OCI-LY7 (cell line): ENCODE measurements around the gene SCN4A. TPM values are rescaled to one million over a fixed set of nuclear protein-coding genes. Genes with fewer than 3 reads are reported as not detected.

Source experiments
- BruUV-seq: library from RNA; stranded (reverse); fragments of 400-500 nt; replicated peaks from 2 replicates; lab custom pipeline; 2021; lab: Mats Ljungman, UMichigan
- CTCF ChIA-PET: fragments of 300-600 bp; sonication (Branson Sonifier 250); formaldehyde crosslinking; loops from one replicate; lab custom pipeline; 2022; ENCODE audit warnings: antibody characterized with exemption; ENCODE audit not compliant: unreplicated experiment; lab: Charles Lee
- POLR2A ChIA-PET: fragments of 300-600 bp; sonication (Branson Sonifier 250); formaldehyde crosslinking; loops from one replicate; lab custom pipeline; 2022; ENCODE audit warnings: antibody characterized with exemption; lab: Charles Lee
- DNase-seq: peaks from one replicate; pipeline ENCODE4 v3.0.0-alpha.2; 2015; ENCODE audit warnings: low spot score
- H2AFZ ChIP-seq: fragments of 200-600 bp; sonication (generic), shearing (Covaris generic); 2 replicates; pipeline ENCODE4 v1.6.1; 2014; ENCODE audit warnings: mild to moderate bottlenecking, antibody characterized with exemption, low read length, moderate library complexity
- H3K27ac ChIP-seq: fragments of 200-600 bp; sonication (generic); 2 replicates; pipeline ENCODE4 v1.5.1; 2014; ENCODE audit warnings: mixed run types, low read depth, mild to moderate bottlenecking, moderate library complexity, low read length, inconsistent platforms; ENCODE audit not compliant: poor library complexity, severe bottlenecking
- H3K36me3 ChIP-seq: fragments of 200-600 bp; sonication (generic); 2 replicates; pipeline ENCODE4 v1.6.1; 2014; ENCODE audit warnings: mild to moderate bottlenecking, antibody characterized with exemption, low read length, moderate library complexity, mixed read lengths; ENCODE audit not compliant: insufficient read depth
- H3K4me1 ChIP-seq: fragments of 200-600 bp; sonication (generic); 2 replicates; pipeline ENCODE4 v1.5.1; 2014; ENCODE audit warnings: mild to moderate bottlenecking, low read length; ENCODE audit not compliant: insufficient read depth, poor library complexity, severe bottlenecking
- H3K4me2 ChIP-seq: fragments of 200-600 bp; sonication (generic); 2 replicates; pipeline ENCODE4 v1.6.1; 2014; ENCODE audit warnings: mild to moderate bottlenecking, low read length
- H3K4me3 ChIP-seq: fragments of 200-600 bp; sonication (generic); 2 replicates; pipeline ENCODE4 v1.5.1; 2014; ENCODE audit warnings: mild to moderate bottlenecking, low read depth, low read length; ENCODE audit not compliant: poor library complexity, severe bottlenecking
- H3K79me2 ChIP-seq: fragments of 200-600 bp; sonication (generic); 2 replicates; pipeline ENCODE4 v1.6.1; 2016; ENCODE audit warnings: low read depth, mild to moderate bottlenecking, low read length, moderate library complexity, mixed read lengths; ENCODE audit not compliant: insufficient read depth
- H3K9me2 ChIP-seq: fragments of 200-600 bp; sonication (generic); 2 replicates; pipeline ENCODE4 v1.6.1; 2016; ENCODE audit warnings: mild to moderate bottlenecking, low read length, mixed read lengths; ENCODE audit not compliant: insufficient read depth
- H3K9me3 ChIP-seq: fragments of 200-600 bp; sonication (generic); 2 replicates; pipeline ENCODE4 v1.6.1; 2014; ENCODE audit warnings: mild to moderate bottlenecking, mixed run types, low read length, mixed read lengths
- H4K20me1 ChIP-seq: fragments of 200-600 bp; sonication (generic); 2 replicates; pipeline ENCODE4 v1.6.1; 2014; ENCODE audit warnings: mild to moderate bottlenecking, antibody characterized with exemption, low read length, moderate library complexity, mixed read lengths; ENCODE audit not compliant: insufficient read depth
- CTCF ChIP-seq: fragments of 200-600 bp; sonication (generic); conservative IDR thresholded peaks from 2 replicates; pipeline ENCODE4 v1.5.1; 2014; ENCODE audit warnings: mild to moderate bottlenecking, antibody characterized with exemption, low read length, moderate library complexity, mixed read lengths
- EZH2phosphoT487 ChIP-seq: fragments of 200-600 bp; sonication (generic); IDR thresholded peaks from 2 replicates; pipeline ENCODE4 v1.6.1; 2018; ENCODE audit warnings: low read depth, borderline replicate concordance, mild to moderate bottlenecking, mixed run types, antibody characterized with exemption, low read length, moderate library complexity, mixed read lengths
- intact Hi-C: fragments of 100-400 bp; cut with micrococcal nuclease; formaldehyde crosslinking; loops from one replicate; pipeline ENCODE4 v1.10.0; 2022; ENCODE audit not compliant: unreplicated experiment
- total RNA-seq, 2 experiments: library from RNA; depleted of rRNA in 1 of 2; stranded (reverse); fragments of >200 nt in 1 of 2; shearing (Covaris generic) in 1 of 2; gene quantifications; 2 replicates each; pipeline ENCODE4 v1.2.3, GENCODE V29; 2014 to 2022

The SCN4A gene
- total RNA-seq, 2 experiments from 2014 or later = 6.4 to 9.0 TPM

GRCh38 chr17:63962298-63962744, 10.4 kb downstream of the SCN4A start:
- Histone ChIP-seq H3K79me2 (no peaks in the 10 kb centered on the region), H3K27ac (no peak overlapping the region), H4K20me1 (no peaks in the 10 kb centered on the region), H3K9me2 (no peaks in the 10 kb centered on the region), H2AFZ (no peak overlapping the region), H3K4me1 (peaks cover 21% of the 10 kb centered on the region), H3K4me3 (no peak overlapping the region), H3K36me3 (no peaks in the 10 kb centered on the region), H3K9me3 (no peaks in the 10 kb centered on the region), H3K4me2 (no peak overlapping the region)
- ChIA-PET POLR2A (interaction anchor here (0.7 to 1.6 kb wide), 5 partner anchors 18 to 518 kb away, joined by 3 to 7 read pairs (median 4); partner anchors contain the start of gene ICAM2), CTCF (interaction anchor here (0.6 to 1.6 kb wide), 8 partner anchors 12 to 238 kb away, joined by 4 to 9 read pairs (median 4); no protein-coding TSS in a partner anchor)
- intact Hi-C loops = no loop called here
- DNase-seq = no peak
- BruUV-seq = no TSS peak
- TF ChIP-seq EZH2phosphoT487 (no peak), CTCF (no peak)

- ChIA-PET CTCF (interaction anchor here (0.5 to 1.6 kb wide), 10 partner anchors 11 to 238 kb away, joined by 3 to 9 read pairs (median 4); no protein-coding TSS in a partner anchor), POLR2A (interaction anchor here (0.6 to 1.6 kb wide), 6 partner anchors 8 to 518 kb away, joined by 3 to 7 read pairs (median 4); partner anchors contain the start of gene ICAM2)
- TF ChIP-seq EZH2phosphoT487 (no peak), CTCF (no peak)
- no peaks in the 10 kb centered on the region for H3K79me2 ChIP-seq
- no TSS peak for BruUV-seq
- H3K36me3 ChIP-seq = no peaks in the 10 kb centered on the region
- H2AFZ ChIP-seq = peak overlapping the region; percentile 18; the same call in 1 of the 2 replicates
- H3K4me3 ChIP-seq = peak overlapping the region; percentile 60
- H4K20me1 ChIP-seq = no peaks in the 10 kb centered on the region
- H3K4me2 ChIP-seq = peak overlapping the region; percentile 78
- H3K9me2 ChIP-seq = no peaks in the 10 kb centered on the region
- no peak overlapping the region for H3K27ac ChIP-seq
- no peaks in the 10 kb centered on the region for H3K9me3 ChIP-seq
- intact Hi-C loops = no loop called here
- peak; percentile 94 for DNase-seq
- peaks cover 21% of the 10 kb centered on the region for H3K4me1 ChIP-seq
Observed at GRCh38 chr17:63961355-63962212, 11.1 kb downstream of the SCN4A start.

- POLR2A ChIA-PET = no interaction called here
- no peak for DNase-seq
- H3K4me2 ChIP-seq = peak overlapping the region; percentile 78
Observed at GRCh38 chr17:63960430-63960829, 12.3 kb downstream of the SCN4A start.

More at GRCh38 chr17:63960430-63960829, 12.3 kb downstream of the SCN4A start:
- H4K20me1 ChIP-seq = no peaks in the 10 kb centered on the region
- CTCF ChIA-PET = no interaction called here
- peaks cover 25% of the 10 kb centered on the region for H3K4me1 ChIP-seq
- intact Hi-C loops = no loop called here
- no peaks in the 10 kb centered on the region for H3K36me3 ChIP-seq
- no peaks in the 10 kb centered on the region for H3K79me2 ChIP-seq
- TF ChIP-seq CTCF = no peak
- no peak for TF ChIP-seq EZH2phosphoT487
- peak overlapping the region; percentile 60 for H3K4me3 ChIP-seq
- no peaks in the 10 kb centered on the region for H3K9me3 ChIP-seq
- no peak overlapping the region for H3K27ac ChIP-seq
- no peaks in the 10 kb centered on the region for H3K9me2 ChIP-seq
- H2AFZ ChIP-seq = no peak overlapping the region
- BruUV-seq = no TSS peak
